Measurements from ENCODE around the gene NADK2. TPM values are rescaled to one million over a fixed set of nuclear protein-coding genes. Genes with fewer than 3 reads are reported as not detected.
"Not testable (repeated sequence)": the region's sequence is repeated elsewhere in the genome, so short reads cannot be mapped to it uniquely, and the experiment has no call there.

NADK2 gene
- total and polyA plus RNA-seq, 5 donors from 2014 or later, result 4.6 to 10.9 (median 7.3) TPM

GRCh38 chr5:36199620-36200019, 42.1 kb downstream of the NADK2 start:
- H3K9me3 ChIP-seq (ENCODE audit: control insufficient read depth in 2 of 2, low read length in 2 of 2), result no peaks in the 10 kb centered on the region
- Mint-ChIP-seq H3K27me3 (no peaks in the 10 kb centered on the region), H3K27ac (no peak overlapping the region), H3K4me3 (no peak overlapping the region), H3K9me3 (no peaks in the 10 kb centered on the region), H3K36me3 (peaks cover 42% of the 10 kb centered on the region), H3K4me1 (peaks cover 0 to 5% (median 3%) of the 10 kb centered on the region in 4 donors)
- ATAC-seq (ENCODE audit: low read depth in 2 of 2) (no peak), DNase-seq (no peak)
- H3K36me3 ChIP-seq (ENCODE audit: control insufficient read depth, insufficient read depth, low read length), result peaks cover 37% of the 10 kb centered on the region
- no peaks in the 10 kb centered on the region for H3K27me3 ChIP-seq (ENCODE audit: control insufficient read depth, insufficient read depth, low read length)
- H3K4me3 ChIP-seq (ENCODE audit: low read depth, low read length), result no peak overlapping the region
- H3K4me1 ChIP-seq (ENCODE audit: control insufficient read depth, insufficient read depth, low read length, poor library complexity, severe bottlenecking), result no peaks in the 10 kb centered on the region
- H3K27ac ChIP-seq (ENCODE audit: insufficient read depth, low read length, poor library complexity, severe bottlenecking), result no peak overlapping the region

DNA sequence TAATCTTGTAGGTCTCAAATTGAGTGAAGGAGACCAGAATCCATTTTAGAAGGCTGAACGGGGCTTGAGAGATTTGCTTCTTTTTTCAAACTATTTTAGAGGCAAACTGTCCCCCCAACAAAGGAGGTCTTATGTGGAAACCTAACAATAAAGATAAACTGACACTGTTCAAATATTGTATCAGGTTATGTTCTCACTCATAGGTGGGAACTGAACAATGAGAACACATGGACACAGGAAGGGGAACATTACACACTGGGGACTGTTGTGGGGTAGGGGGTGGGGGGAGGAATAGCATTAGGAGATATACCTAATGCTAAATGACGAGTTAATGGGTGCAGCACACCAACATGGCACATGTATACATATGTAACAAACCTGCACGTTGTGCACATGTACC, 42.9 kb downstream of the NADK2 start:
- not testable (repeated sequence) for H3K27me3 Mint-ChIP-seq; H3K4me3 ChIP-seq (ENCODE audit: low read depth, low read length); H3K9me3 ChIP-seq (ENCODE audit: control insufficient read depth in 2 of 2, low read length in 2 of 2); H3K4me3 Mint-ChIP-seq; H3K27ac Mint-ChIP-seq; ATAC-seq (ENCODE audit: low read depth in 2 of 2); H3K9me3 Mint-ChIP-seq; H3K4me1 Mint-ChIP-seq; H3K4me1 ChIP-seq (ENCODE audit: control insufficient read depth, insufficient read depth, low read length, poor library complexity, severe bottlenecking); H3K27me3 ChIP-seq (ENCODE audit: control insufficient read depth, insufficient read depth, low read length); H3K27ac ChIP-seq (ENCODE audit: insufficient read depth, low read length, poor library complexity, severe bottlenecking); DNase-seq
- peaks cover 39% of the 10 kb centered on the region for H3K36me3 Mint-ChIP-seq
- H3K36me3 ChIP-seq (ENCODE audit: control insufficient read depth, insufficient read depth, low read length), result peaks cover 40% of the 10 kb centered on the region

- Histone ChIP-seq H3K4me1 (ENCODE audit: control insufficient read depth, insufficient read depth, low read length, poor library complexity, severe bottlenecking) (no peaks in the 10 kb centered on the region), H3K9me3 (ENCODE audit: control insufficient read depth in 2 of 2, low read length in 2 of 2) (no peaks in the 10 kb centered on the region), H3K4me3 (ENCODE audit: low read depth, low read length) (no peak overlapping the region), H3K27ac (ENCODE audit: insufficient read depth, low read length, poor library complexity, severe bottlenecking) (no peak overlapping the region), H3K27me3 (ENCODE audit: control insufficient read depth, insufficient read depth, low read length) (no peaks in the 10 kb centered on the region), H3K36me3 (ENCODE audit: control insufficient read depth, insufficient read depth, low read length) (peaks cover 41% of the 10 kb centered on the region)
- no peak for ATAC-seq (ENCODE audit: low read depth in 2 of 2)
- Mint-ChIP-seq H3K4me1 (peaks cover 0 to 5% (median 3%) of the 10 kb centered on the region in 4 donors), H3K27ac (no peak overlapping the region), H3K4me3 (no peak overlapping the region), H3K9me3 (no peaks in the 10 kb centered on the region), H3K27me3 (no peaks in the 10 kb centered on the region), H3K36me3 (peaks cover 33% of the 10 kb centered on the region)
- DNase-seq, result no peak
Measured at GRCh38 chr5:36198281-36198680, 43.4 kb downstream of the NADK2 start.

DNA sequence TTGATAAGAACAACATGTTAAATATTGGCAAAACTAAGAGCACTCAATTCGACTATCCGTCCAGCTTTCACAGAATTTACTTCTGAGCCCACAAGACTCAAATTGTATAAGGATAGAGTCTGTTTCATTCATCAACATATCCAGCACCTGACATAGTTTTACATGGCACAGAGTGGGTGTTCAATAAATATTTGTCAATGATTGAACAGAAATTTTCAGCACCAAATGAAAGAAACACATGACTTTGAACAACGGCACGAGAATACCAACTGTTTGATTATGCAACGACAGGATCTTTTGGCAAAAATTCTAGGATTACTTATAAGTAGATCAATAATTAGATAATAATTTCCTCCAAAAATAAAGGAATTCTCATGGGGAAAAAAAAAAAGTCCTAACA, 48.0 kb downstream of the NADK2 start:
- Mint-ChIP-seq H3K36me3 (peaks cover 39% of the 10 kb centered on the region), H3K27ac (no peak overlapping the region)
- no peak for ATAC-seq (ENCODE audit: low read depth in 2 of 2)

GRCh38 chr5:36184408-36184807, 57.3 kb downstream of the NADK2 start:
- DNase-seq; H3K4me3 Mint-ChIP-seq; H3K4me1 ChIP-seq (ENCODE audit: control insufficient read depth, insufficient read depth, low read length, poor library complexity, severe bottlenecking); H3K4me3 ChIP-seq (ENCODE audit: low read depth, low read length); H3K27me3 ChIP-seq (ENCODE audit: control insufficient read depth, insufficient read depth, low read length); H3K4me1 Mint-ChIP-seq; H3K27ac ChIP-seq (ENCODE audit: insufficient read depth, low read length, poor library complexity, severe bottlenecking); H3K9me3 ChIP-seq (ENCODE audit: control insufficient read depth in 2 of 2, low read length in 2 of 2); ATAC-seq (ENCODE audit: low read depth in 2 of 2); H3K27me3 Mint-ChIP-seq: not testable (repeated sequence)
- H3K36me3 Mint-ChIP-seq, result peaks cover 74% of the 10 kb centered on the region
- H3K9me3 Mint-ChIP-seq, result peaks cover 0 to 16% (median 3%) of the 10 kb centered on the region in 7 donors
- peaks cover 31% of the 10 kb centered on the region for H3K36me3 ChIP-seq (ENCODE audit: control insufficient read depth, insufficient read depth, low read length)
- peak overlapping the region in 1 of 3 donors; percentile 21 for H3K27ac Mint-ChIP-seq

More for the DNA sequence above, 48.0 kb downstream of the NADK2 start:
- Histone ChIP-seq H3K4me1 (ENCODE audit: control insufficient read depth, insufficient read depth, low read length, poor library complexity, severe bottlenecking) (no peaks in the 10 kb centered on the region), H3K4me3 (ENCODE audit: low read depth, low read length) (no peak overlapping the region), H3K27me3 (ENCODE audit: control insufficient read depth, insufficient read depth, low read length) (no peaks in the 10 kb centered on the region), H3K36me3 (ENCODE audit: control insufficient read depth, insufficient read depth, low read length) (peaks cover 33% of the 10 kb centered on the region), H3K9me3 (ENCODE audit: control insufficient read depth in 2 of 2, low read length in 2 of 2) (no peaks in the 10 kb centered on the region), H3K27ac (ENCODE audit: insufficient read depth, low read length, poor library complexity, severe bottlenecking) (no peak overlapping the region)
- Mint-ChIP-seq H3K4me1 (no peaks in the 10 kb centered on the region), H3K9me3 (peaks cover 0 to 8% (median 0%) of the 10 kb centered on the region in 7 donors), H3K4me3 (no peak overlapping the region), H3K27me3 (no peaks in the 10 kb centered on the region)
- no peak for DNase-seq

- Mint-ChIP-seq H3K27me3 (no peaks in the 10 kb centered on the region), H3K36me3 (peaks cover 72% of the 10 kb centered on the region), H3K9me3 (peaks cover 0 to 6% (median 0%) of the 10 kb centered on the region in 7 donors), H3K27ac (no peak overlapping the region), H3K4me3 (no peak overlapping the region), H3K4me1 (peaks cover 2 to 13% (median 9%) of the 10 kb centered on the region in 4 donors)
- Histone ChIP-seq H3K4me1 (ENCODE audit: control insufficient read depth, insufficient read depth, low read length, poor library complexity, severe bottlenecking) (no peaks in the 10 kb centered on the region), H3K27ac (ENCODE audit: insufficient read depth, low read length, poor library complexity, severe bottlenecking) (no peak overlapping the region), H3K36me3 (ENCODE audit: control insufficient read depth, insufficient read depth, low read length) (peaks cover 56% of the 10 kb centered on the region), H3K9me3 (ENCODE audit: control insufficient read depth in 2 of 2, low read length in 2 of 2) (no peaks in the 10 kb centered on the region), H3K27me3 (ENCODE audit: control insufficient read depth, insufficient read depth, low read length) (no peaks in the 10 kb centered on the region), H3K4me3 (ENCODE audit: low read depth, low read length) (no peak overlapping the region)
- ATAC-seq (ENCODE audit: low read depth in 2 of 2), result no peak
- no peak for DNase-seq
Measured at GRCh38 chr5:36181774-36182173, 60.0 kb downstream of the NADK2 start.

DNA sequence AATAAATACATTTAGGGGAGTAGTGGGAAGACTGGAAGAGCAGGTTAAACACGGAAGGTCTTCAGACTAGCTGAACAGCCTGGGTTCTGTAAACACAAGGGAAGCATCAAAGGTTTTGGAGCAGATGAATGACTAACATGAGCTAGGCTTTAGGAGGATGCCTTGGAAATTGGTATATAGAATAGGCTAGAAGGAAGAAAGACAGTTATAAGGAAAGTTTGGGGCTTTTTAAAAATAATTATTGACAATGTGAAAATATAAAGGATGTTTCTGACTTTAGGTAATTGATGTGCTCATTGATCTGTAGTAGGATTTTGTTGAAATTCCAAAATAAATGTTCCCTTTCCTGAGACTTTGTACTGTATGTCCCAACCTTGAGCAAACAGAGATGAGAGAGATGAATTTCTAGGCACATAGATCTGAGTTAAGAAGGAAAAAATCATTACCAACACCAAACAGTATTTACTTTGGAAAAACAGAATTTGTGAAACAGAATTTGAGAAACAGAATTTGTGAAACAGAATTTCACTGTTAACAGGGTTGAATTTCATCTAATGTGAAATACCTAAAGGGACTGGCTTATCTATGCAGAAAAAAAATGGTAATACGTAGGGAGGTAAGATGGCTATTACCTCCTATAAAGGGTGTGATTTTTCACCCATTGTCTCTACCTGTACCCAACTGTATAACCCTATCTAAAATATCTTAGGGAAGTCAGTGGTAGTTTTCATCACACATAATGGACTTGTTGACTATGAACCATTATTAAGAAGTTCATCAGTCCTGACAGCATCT, 61.0 kb downstream of the NADK2 start:
- peaks cover 63% of the 10 kb centered on the region for H3K36me3 Mint-ChIP-seq

GRCh38 chr5:36179950-36180349, 61.8 kb downstream of the NADK2 start:
- Mint-ChIP-seq H3K27me3 (no peaks in the 10 kb centered on the region), H3K27ac (peak overlapping the region in 1 of 3 donors; percentile 60), H3K4me1 (peaks cover 3 to 17% (median 9%) of the 10 kb centered on the region in 4 donors), H3K36me3 (peaks cover 61% of the 10 kb centered on the region), H3K4me3 (no peak overlapping the region), H3K9me3 (peaks cover 0 to 1% (median 0%) of the 10 kb centered on the region in 7 donors)
- no peak for ATAC-seq (ENCODE audit: low read depth in 2 of 2)
- H3K27ac ChIP-seq (ENCODE audit: insufficient read depth, low read length, poor library complexity, severe bottlenecking), result no peak overlapping the region
- DNase-seq, result no peak
- H3K36me3 ChIP-seq (ENCODE audit: control insufficient read depth, insufficient read depth, low read length), result peaks cover 62% of the 10 kb centered on the region
- H3K27me3 ChIP-seq (ENCODE audit: control insufficient read depth, insufficient read depth, low read length), result no peaks in the 10 kb centered on the region
- H3K9me3 ChIP-seq (ENCODE audit: control insufficient read depth in 2 of 2, low read length in 2 of 2), result no peaks in the 10 kb centered on the region
- H3K4me1 ChIP-seq (ENCODE audit: control insufficient read depth, insufficient read depth, low read length, poor library complexity, severe bottlenecking), result no peaks in the 10 kb centered on the region
- no peak overlapping the region for H3K4me3 ChIP-seq (ENCODE audit: low read depth, low read length)

More for the DNA sequence above, 61.0 kb downstream of the NADK2 start:
- peaks cover 3 to 13% (median 7%) of the 10 kb centered on the region in 4 donors for H3K4me1 Mint-ChIP-seq
- no peak overlapping the region for H3K4me3 Mint-ChIP-seq
- H3K36me3 ChIP-seq (ENCODE audit: control insufficient read depth, insufficient read depth, low read length), result peaks cover 59% of the 10 kb centered on the region
- no peak overlapping the region for H3K4me3 ChIP-seq (ENCODE audit: low read depth, low read length)
- peak overlapping the region in 2 of 3 donors; percentile 15 to 33 for H3K27ac Mint-ChIP-seq
- H3K9me3 Mint-ChIP-seq, result peaks cover 0 to 1% (median 0%) of the 10 kb centered on the region in 7 donors
- no peaks in the 10 kb centered on the region for H3K9me3 ChIP-seq (ENCODE audit: control insufficient read depth in 2 of 2, low read length in 2 of 2)
- DNase-seq (no peak), ATAC-seq (ENCODE audit: low read depth in 2 of 2) (no peak)
- H3K4me1 ChIP-seq (ENCODE audit: control insufficient read depth, insufficient read depth, low read length, poor library complexity, severe bottlenecking), result no peaks in the 10 kb centered on the region
- no peaks in the 10 kb centered on the region for H3K27me3 ChIP-seq (ENCODE audit: control insufficient read depth, insufficient read depth, low read length)
- no peaks in the 10 kb centered on the region for H3K27me3 Mint-ChIP-seq
- H3K27ac ChIP-seq (ENCODE audit: insufficient read depth, low read length, poor library complexity, severe bottlenecking), result no peak overlapping the region
